Mucosa of rectum (tissue), 2 donors: ENCODE results near the gene SSBP4.

Experiments used
- H3K27ac ChIP-seq, 2 donors: one replicate each; pipeline ENCODE4 v1.7.0; 2013; ENCODE audit warnings: inconsistent platforms in 2 of 2, low read depth in 2 of 2, low read length in 2 of 2
- H3K27me3 ChIP-seq, 2 donors: one replicate each; pipeline ENCODE4 v1.7.0; 2013; ENCODE audit warnings: low read length in 2 of 2; ENCODE audit not compliant: control insufficient read depth in 2 of 2, insufficient read depth in 2 of 2
- H3K36me3 ChIP-seq, 2 donors: one replicate each; pipeline ENCODE4 v1.7.0; 2013; ENCODE audit warnings: low read length in 2 of 2; ENCODE audit not compliant: control insufficient read depth in 2 of 2, insufficient read depth in 2 of 2
- H3K4me1 ChIP-seq, 2 donors: one replicate each; pipeline ENCODE4 v1.7.0; 2013; ENCODE audit warnings: low read length in 2 of 2, mild to moderate bottlenecking in 1 of 2; ENCODE audit not compliant: control insufficient read depth in 2 of 2, insufficient read depth in 2 of 2
- H3K4me3 ChIP-seq, 2 donors: one replicate each; pipeline ENCODE4 v1.7.0; 2013; ENCODE audit warnings: low read length in 2 of 2
- H3K9ac ChIP-seq, 2 donors: one replicate each; pipeline ENCODE4 v1.7.0; 2013; ENCODE audit warnings: low read length in 2 of 2, low read depth in 1 of 2, mild to moderate bottlenecking in 1 of 2
- H3K9me3 ChIP-seq, 2 donors: one replicate each; pipeline ENCODE4 v1.7.0; 2013; ENCODE audit warnings: low read length in 2 of 2; ENCODE audit not compliant: control insufficient read depth in 2 of 2
- donor health status: healthy.
- donor health status: Normal muscosa, but diverticular disease.

Gene SSBP4

GRCh38 chr19:18444513-18444912 lies 25.3 kb downstream of the SSBP4 start:
- Histone ChIP-seq H3K27me3 (no peaks in the 10 kb centered on the region), H3K27ac (no peak overlapping the region), H3K36me3 (peaks cover 25 to 53% of the 10 kb centered on the region in 2 donors), H3K9me3 (no peaks in the 10 kb centered on the region), H3K4me3 (no peak overlapping the region), H3K9ac (no peak overlapping the region), H3K4me1 (peaks cover 8 to 9% of the 10 kb centered on the region in 2 donors)

- Histone ChIP-seq H3K9ac (no peak overlapping the region), H3K4me3 (no peak overlapping the region), H3K36me3 (peaks cover 32 to 62% of the 10 kb centered on the region in 2 donors), H3K9me3 (no peaks in the 10 kb centered on the region), H3K4me1 (peaks cover 8 to 9% of the 10 kb centered on the region in 2 donors), H3K27me3 (no peaks in the 10 kb centered on the region), H3K27ac (no peak overlapping the region)
Measured at GRCh38 chr19:18445262-18445948, 26.2 kb downstream of the SSBP4 start.

GRCh38 chr19:18446145-18446810 lies 27.1 kb downstream of the SSBP4 start:
- H3K27ac ChIP-seq: no peak overlapping the region
- peaks cover 37 to 66% of the 10 kb centered on the region in 2 donors for H3K36me3 ChIP-seq
- peaks cover 8 to 9% of the 10 kb centered on the region in 2 donors for H3K4me1 ChIP-seq
- no peaks in the 10 kb centered on the region for H3K9me3 ChIP-seq
- no peaks in the 10 kb centered on the region for H3K27me3 ChIP-seq
- H3K9ac ChIP-seq: no peak overlapping the region
- no peak overlapping the region for H3K4me3 ChIP-seq

GRCh38 chr19:18446811-18447359 lies 27.7 kb downstream of the SSBP4 start:
- Histone ChIP-seq H3K9me3 (no peaks in the 10 kb centered on the region), H3K4me3 (no peak overlapping the region), H3K4me1 (peaks cover 8 to 9% of the 10 kb centered on the region in 2 donors), H3K27ac (no peak overlapping the region), H3K27me3 (no peaks in the 10 kb centered on the region), H3K9ac (no peak overlapping the region), H3K36me3 (peaks cover 39 to 72% of the 10 kb centered on the region in 2 donors)

GRCh38 chr19:18449552-18449951 lies 30.4 kb downstream of the SSBP4 start:
- H3K4me1 ChIP-seq: peaks cover 8 to 9% of the 10 kb centered on the region in 2 donors
- peaks cover 32 to 62% of the 10 kb centered on the region in 2 donors for H3K36me3 ChIP-seq
- no peak overlapping the region for H3K27ac ChIP-seq
- H3K27me3 ChIP-seq: no peaks in the 10 kb centered on the region
- no peaks in the 10 kb centered on the region for H3K9me3 ChIP-seq
- no peak overlapping the region for H3K4me3 ChIP-seq
- no peak overlapping the region for H3K9ac ChIP-seq

- Histone ChIP-seq H3K36me3 (peaks cover 28 to 56% of the 10 kb centered on the region in 2 donors), H3K9me3 (no peaks in the 10 kb centered on the region), H3K27ac (no peak overlapping the region), H3K27me3 (no peaks in the 10 kb centered on the region), H3K4me3 (no peak overlapping the region), H3K9ac (no peak overlapping the region), H3K4me1 (peaks cover 6 to 8% of the 10 kb centered on the region in 2 donors)
Measured at GRCh38 chr19:18450021-18450930, 31.1 kb downstream of the SSBP4 start.

GRCh38 chr19:18450931-18451836 lies 32.0 kb downstream of the SSBP4 start:
- Histone ChIP-seq H3K36me3 (peaks cover 31 to 52% of the 10 kb centered on the region in 2 donors), H3K4me3 (no peak overlapping the region), H3K9ac (no peak overlapping the region), H3K9me3 (no peaks in the 10 kb centered on the region), H3K27ac (no peak overlapping the region), H3K4me1 (peaks cover 0 to under 1% of the 10 kb centered on the region in 2 donors), H3K27me3 (no peaks in the 10 kb centered on the region)

GRCh38 chr19:18452386-18452785 lies 33.2 kb downstream of the SSBP4 start:
- Histone ChIP-seq H3K27ac (no peak overlapping the region), H3K9ac (no peak overlapping the region), H3K4me3 (no peak overlapping the region), H3K36me3 (peaks cover 32 to 49% of the 10 kb centered on the region in 2 donors), H3K27me3 (no peaks in the 10 kb centered on the region), H3K4me1 (no peaks in the 10 kb centered on the region), H3K9me3 (no peaks in the 10 kb centered on the region)

- no peaks in the 10 kb centered on the region for H3K4me1 ChIP-seq
- no peak overlapping the region for H3K27ac ChIP-seq
- peaks cover 42 to 54% of the 10 kb centered on the region in 2 donors for H3K36me3 ChIP-seq
- no peaks in the 10 kb centered on the region for H3K9me3 ChIP-seq
- H3K4me3 ChIP-seq: no peak overlapping the region
- no peaks in the 10 kb centered on the region for H3K27me3 ChIP-seq
- no peak overlapping the region for H3K9ac ChIP-seq
Measured at GRCh38 chr19:18453269-18454024, 34.2 kb downstream of the SSBP4 start.
